Activated CD8-positive, alpha-beta memory T cell treated with anti-CD3 and anti-CD28 coated beads for 48 hours (primary cell): ENCODE data around the gene CCNYL1.

ENCODE experiments used
- DNase-seq, 3 experiments: peaks; one replicate each; pipeline ENCODE4 v3.0.0-alpha.2; 2020; ENCODE audit warnings: low read depth in 2 of 3, low spot score in 2 of 3

The CCNYL1 gene

GRCh38 chr2:207765547-207765946, 54.1 kb downstream of the CCNYL1 start:
- no peak for DNase-seq

DNA sequence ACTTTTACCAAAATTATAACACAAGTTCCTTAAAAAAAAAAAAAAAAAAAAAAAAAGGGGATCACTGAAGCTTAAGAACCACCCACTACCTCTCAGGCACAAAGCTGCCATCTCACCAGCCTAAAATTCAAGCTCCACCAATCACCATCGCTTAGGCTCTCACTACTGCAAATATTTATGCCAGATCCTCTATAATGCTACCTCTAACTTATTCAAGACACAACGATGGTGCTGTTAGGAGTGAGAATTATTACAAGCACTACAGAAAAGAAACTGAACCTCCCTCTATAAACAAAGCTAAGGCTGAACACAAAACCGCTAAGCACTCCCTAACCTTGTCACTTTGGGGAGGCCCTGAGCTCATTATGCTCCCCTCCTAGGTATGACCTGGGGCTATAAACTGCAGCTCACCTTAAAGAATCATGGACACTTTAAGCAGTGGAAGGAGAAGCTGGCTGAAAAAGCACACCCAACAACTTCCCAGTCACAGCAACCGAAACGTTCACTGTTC, 54.7 kb downstream of the CCNYL1 start:
- DNase-seq: no peak

- no peak for DNase-seq
Observed at GRCh38 chr2:207766697-207767460, 55.4 kb downstream of the CCNYL1 start.

DNA sequence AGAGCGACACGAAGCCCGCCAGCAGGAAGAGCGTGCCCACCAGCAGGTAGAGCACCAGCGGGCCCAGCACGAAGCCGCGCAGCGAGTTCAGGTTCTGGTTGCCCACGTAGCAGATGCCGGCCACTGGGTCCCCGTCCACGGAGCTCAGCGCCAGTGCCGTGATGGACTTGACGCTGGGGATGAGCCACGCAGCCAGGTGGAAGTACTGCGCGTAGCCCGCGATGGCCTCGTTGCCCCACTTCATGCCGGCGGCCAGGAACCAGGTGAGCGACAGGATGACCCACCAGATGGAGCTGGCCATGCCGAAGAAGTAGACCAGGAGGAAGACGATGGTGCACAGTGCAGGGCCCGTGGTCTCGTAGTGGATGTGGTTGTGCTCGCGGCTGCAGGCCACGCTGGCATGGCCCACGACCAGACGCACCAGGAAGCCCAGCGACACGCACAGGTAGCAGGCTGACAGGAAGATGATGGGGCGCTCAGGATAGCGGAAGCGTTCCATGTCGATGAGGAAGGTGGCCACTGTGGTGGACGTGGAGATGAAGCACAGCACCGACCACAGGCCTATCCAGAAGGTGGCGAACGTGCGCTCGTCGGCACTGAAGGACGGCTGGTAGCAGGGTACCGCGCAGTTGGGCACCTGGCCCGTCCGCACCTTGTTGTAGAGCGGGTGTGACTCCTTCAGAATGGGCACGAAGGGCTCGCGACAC, 56.2 kb downstream of the CCNYL1 start:
- DNase-seq: no peak

- DNase-seq: no peak
Observed at GRCh38 chr2:207768168-207768865, 56.9 kb downstream of the CCNYL1 start.

- DNase-seq: peak in 1 of 3 experiments; percentile 40
Observed at GRCh38 chr2:207768866-207769596, 57.6 kb downstream of the CCNYL1 start.

DNA sequence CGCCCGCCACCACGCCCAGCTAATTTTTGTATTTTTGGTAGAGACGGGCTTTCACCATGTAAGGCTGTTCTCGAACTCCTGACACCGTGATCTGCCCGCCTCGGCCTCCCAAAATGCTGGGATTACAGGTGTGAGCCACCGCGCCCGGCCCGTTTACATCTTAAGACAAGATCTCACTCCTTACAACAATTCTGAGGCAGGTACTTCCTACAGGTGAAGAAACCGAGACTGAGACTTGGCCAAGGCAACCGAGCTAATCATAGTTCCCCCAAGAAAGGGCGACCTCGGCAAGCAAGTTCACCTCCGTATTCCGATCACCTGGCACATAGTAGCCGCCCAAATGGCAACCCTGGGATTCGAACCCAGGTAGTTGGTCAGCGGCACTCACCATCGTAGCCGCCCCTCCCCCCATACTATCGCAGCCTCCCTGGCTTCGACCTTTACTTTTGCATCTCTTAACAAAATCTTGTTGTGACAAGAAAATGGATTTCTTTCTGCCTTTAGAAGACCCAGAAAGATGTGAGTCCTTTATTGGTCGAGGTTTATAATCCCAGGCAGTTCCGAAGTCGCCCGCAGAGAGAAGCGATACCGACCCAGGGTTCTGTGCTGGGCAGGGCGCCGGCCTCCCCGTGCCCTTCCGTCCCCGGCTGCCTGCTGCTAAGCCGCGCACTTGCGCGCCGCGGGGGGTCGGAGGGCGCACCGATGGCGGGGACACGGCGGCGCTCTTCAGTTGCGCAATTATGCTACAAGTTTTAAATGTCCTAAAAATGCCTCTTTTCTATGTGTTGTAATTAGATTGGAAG, 59.4 kb downstream of the CCNYL1 start:
- DNase-seq: no peak

- DNase-seq: no peak
Observed at GRCh38 chr2:207771421-207771820, 60.0 kb downstream of the CCNYL1 start.

GRCh38 chr2:207772081-207772843, 60.8 kb downstream of the CCNYL1 start:
- DNase-seq: no peak

DNA sequence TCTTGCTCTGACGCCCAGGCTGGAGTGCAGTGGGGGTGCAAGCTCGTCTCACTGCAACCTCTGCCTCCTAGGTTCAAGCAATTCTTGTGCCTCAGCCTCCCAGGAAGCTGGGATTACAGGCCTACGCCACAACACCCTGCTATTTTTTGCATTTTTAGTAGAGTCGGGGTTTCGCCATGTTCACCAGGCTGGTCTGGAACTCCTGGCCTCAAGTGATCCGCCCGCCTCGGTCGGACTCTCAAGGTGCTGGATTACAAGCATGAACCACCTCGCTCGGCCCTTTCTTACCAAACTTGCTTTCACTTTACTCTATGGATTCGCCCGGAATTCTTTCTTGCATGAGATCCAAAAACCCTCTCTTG, 61.4 kb downstream of the CCNYL1 start:
- DNase-seq: no peak

DNA sequence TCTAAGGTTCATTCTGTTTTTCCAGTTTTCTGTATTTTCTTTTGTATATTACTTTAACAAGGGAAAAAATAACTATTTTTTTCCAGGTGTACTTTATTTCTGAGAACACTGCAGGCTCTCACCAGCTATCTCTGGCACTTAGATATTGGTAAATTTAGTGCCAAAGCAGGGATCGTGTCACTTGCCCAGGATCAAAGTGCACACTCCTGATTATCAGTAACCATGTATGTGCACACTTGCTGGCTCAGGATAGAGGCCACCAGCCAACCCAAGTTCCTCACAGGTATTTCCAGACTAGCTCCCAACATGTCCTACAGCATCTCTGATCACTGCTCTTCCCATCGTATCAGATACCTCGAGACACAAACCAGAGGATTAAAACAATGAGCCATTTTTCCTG, 64.0 kb downstream of the CCNYL1 start:
- no peak for DNase-seq

GRCh38 chr2:207777124-207777523, 65.7 kb downstream of the CCNYL1 start:
- DNase-seq: no peak

DNA sequence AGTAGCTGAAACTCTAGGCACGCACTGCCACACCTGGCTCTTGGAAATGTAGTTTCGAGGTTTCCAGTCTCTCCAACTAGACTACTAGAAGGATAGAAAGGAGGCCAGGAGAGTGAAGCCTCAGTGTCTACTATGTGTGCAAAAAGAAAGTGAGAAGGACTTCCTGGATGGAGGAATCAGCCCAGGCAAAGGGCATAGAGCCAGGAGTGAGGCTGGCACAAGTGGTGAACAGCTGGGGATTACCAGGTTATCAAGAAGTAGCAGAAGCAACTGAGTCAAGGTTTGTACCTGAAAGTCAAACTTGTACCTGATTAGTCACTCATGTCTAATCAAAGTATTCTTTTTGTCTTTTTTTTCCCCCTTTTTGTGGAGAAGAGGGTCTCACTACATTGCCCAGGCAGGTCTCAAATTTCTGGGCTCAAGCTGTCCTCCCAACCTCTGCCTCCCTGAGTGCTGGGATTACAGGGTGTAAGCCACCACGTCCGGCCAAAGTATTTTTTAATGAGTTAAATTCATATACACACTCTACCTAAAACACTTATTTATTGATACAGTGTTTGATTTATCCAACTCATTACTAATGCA, 67.0 kb downstream of the CCNYL1 start:
- DNase-seq: no peak

- DNase-seq: no peak
Observed at GRCh38 chr2:207779523-207779922, 68.1 kb downstream of the CCNYL1 start.

GRCh38 chr2:207782238-207783030, 71.0 kb downstream of the CCNYL1 start:
- DNase-seq: no peak

- DNase-seq: no peak
Observed at GRCh38 chr2:207783514-207783913, 72.1 kb downstream of the CCNYL1 start.

DNA sequence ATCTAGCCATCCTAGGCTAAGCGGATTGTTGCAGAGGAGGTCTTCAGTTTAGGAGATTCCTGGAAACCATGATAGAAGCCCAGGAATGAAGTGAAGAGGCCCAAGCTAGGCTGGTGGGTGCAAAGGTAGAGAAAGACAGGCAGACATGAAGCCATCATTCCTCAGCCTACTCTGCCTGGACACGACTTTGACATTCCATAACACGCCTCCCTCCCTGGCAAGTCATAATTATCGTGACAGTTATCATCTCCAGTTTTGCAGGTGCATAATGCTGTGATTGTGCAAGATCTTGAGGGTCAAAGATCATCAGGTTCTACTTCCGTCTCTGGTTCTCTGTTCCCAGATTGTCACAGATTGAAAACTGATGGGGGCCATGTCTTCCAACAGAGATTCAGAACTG, 73.5 kb downstream of the CCNYL1 start:
- no peak for DNase-seq

GRCh38 chr2:207787017-207787416, 75.6 kb downstream of the CCNYL1 start:
- no peak for DNase-seq

GRCh38 chr2:207787800-207788199, 76.4 kb downstream of the CCNYL1 start:
- DNase-seq: no peak
